Endodermal cell (in vitro differentiated cells): ENCODE data around the gene MLN. TPM values are rescaled to one million over a fixed set of nuclear protein-coding genes. Genes with fewer than 3 reads are reported as not detected.

ENCODE experiments used
- DNase-seq: peaks from one replicate; pipeline ENCODE4 v3.0.0-alpha.2; 2017
- H3K27ac ChIP-seq: 2 replicates; pipeline ENCODE4 v1.5.1; 2013; ENCODE audit warnings: mild to moderate bottlenecking, low read depth, low read length, moderate library complexity
- H3K27me3 ChIP-seq: 2 replicates; pipeline ENCODE4 v1.6.1; 2013; ENCODE audit warnings: mild to moderate bottlenecking, low read length, moderate library complexity; ENCODE audit not compliant: insufficient read depth, control insufficient read depth, poor library complexity, severe bottlenecking
- H3K36me3 ChIP-seq: 2 replicates; pipeline ENCODE4 v1.7.0; 2013; ENCODE audit warnings: mild to moderate bottlenecking, low read length, moderate library complexity; ENCODE audit not compliant: control insufficient read depth, insufficient read depth
- H3K4me1 ChIP-seq: one replicate; pipeline ENCODE4 v1.7.0; 2013; ENCODE audit warnings: low read length; ENCODE audit not compliant: control insufficient read depth, insufficient read depth
- H3K4me3 ChIP-seq: 2 replicates; pipeline ENCODE4 v1.5.1; 2013; ENCODE audit warnings: mild to moderate bottlenecking, low read length, moderate library complexity
- H3K9ac ChIP-seq: 2 replicates; pipeline ENCODE4 v1.6.1; 2013; ENCODE audit warnings: mild to moderate bottlenecking, low read length, moderate library complexity; ENCODE audit not compliant: poor library complexity, severe bottlenecking; ENCODE audit errors: extremely low read depth
- H3K9me3 ChIP-seq: 2 replicates; pipeline ENCODE4 v1.6.1; 2013; ENCODE audit warnings: mild to moderate bottlenecking, low read length, moderate library complexity; ENCODE audit not compliant: control insufficient read depth
- H3K27ac Mint-ChIP-seq: 2 replicates; pipeline ENCODE4 v1.8.0; 2020; ENCODE audit warnings: mixed read lengths
- H3K27me3 Mint-ChIP-seq: 2 replicates; pipeline ENCODE4 v1.8.0; 2021; ENCODE audit warnings: mild to moderate bottlenecking, mixed read lengths; ENCODE audit not compliant: insufficient read depth
- H3K36me3 Mint-ChIP-seq: 2 replicates; pipeline ENCODE4 v1.8.0; 2020; ENCODE audit warnings: low read depth, mixed read lengths
- H3K4me1 Mint-ChIP-seq: 2 replicates; pipeline ENCODE4 v1.8.0; 2020; ENCODE audit warnings: mixed read lengths
- H3K4me3 Mint-ChIP-seq: 2 replicates; pipeline ENCODE4 v1.8.0; 2020; ENCODE audit warnings: mild to moderate bottlenecking, moderate library complexity, mixed read lengths
- H3K9me3 Mint-ChIP-seq: 2 replicates; pipeline ENCODE4 v1.8.0; 2020; ENCODE audit warnings: mild to moderate bottlenecking, mixed read lengths
- WGBS, 2 experiments: methylation state at CpG; one replicate each; pipeline versions ENCODE4 v1.1.5 to v1.1.7; 2013; ENCODE audit warnings: missing lambda C conversion rate in 2 of 2, mixed read lengths in 1 of 2; ENCODE audit not compliant: insufficient coverage in 1 of 2, insufficient read length in 1 of 2; 5-methylcytosine and 5-hydroxymethylcytosine counted together
- total RNA-seq, 2 donors: library from RNA; stranded (reverse); fragmentation: NEBNext Ultra II Directional in 1 of 2; extraction: Animal tissue kit (Norgen Biotek cat#: 25700) in 1 of 2; gene quantifications; 2 replicates in 1 of 2; 3 replicates in 1 of 2; pipeline ENCODE4 v1.2.1, GENCODE V29; 2021
- TF ChIP-seq, protein P1 (sequence below): fragments of 200-600 bp; sonication (generic); conservative IDR thresholded peaks from 2 replicates; pipeline ENCODE4 v1.5.0; 2021; ENCODE audit warnings: antibody characterized with exemption, mild to moderate bottlenecking

Gene MLN
- total RNA-seq, 2 donors from 2014 or later: not detected

DNA sequence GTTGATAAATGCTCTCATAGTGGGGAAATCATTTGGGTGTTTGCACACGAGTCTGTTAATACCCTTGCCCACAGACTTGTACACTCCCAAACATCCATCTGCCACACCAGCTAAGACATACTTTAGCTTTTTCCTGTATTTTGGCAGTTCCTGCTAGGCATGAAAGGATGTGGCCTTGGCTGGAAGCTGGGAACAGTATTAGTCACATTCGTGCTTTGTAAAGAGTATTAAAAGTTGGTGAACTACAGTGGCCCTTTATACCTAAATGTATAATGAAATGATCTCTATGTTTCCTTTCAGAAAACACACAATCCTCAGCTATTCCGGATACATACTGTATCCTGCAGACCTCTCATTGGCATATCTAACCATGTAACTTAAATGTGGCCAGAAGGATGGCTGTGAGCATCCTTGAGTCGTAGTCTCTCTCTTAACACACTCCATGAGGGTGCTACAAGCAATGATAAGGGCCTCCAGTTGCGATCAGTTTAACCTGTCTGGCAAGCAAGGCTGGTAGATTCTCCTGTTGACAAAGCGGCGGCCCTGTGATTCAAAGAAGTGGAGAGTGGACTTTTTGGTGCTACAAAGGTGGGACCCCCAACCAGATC lies 16.4 kb downstream of the MLN start:
- 87 to 90% methylated on average over 5 to 7 of the region's 7 CpGs for WGBS, 2 experiments
- Histone ChIP-seq H3K9ac (peak overlapping the region; percentile 72), H3K36me3 (peaks cover 35% of the 10 kb centered on the region), H3K4me1 (peaks cover 19% of the 10 kb centered on the region), H3K27me3 (no peaks in the 10 kb centered on the region), H3K9me3 (no peaks in the 10 kb centered on the region), H3K4me3 (peak overlapping the region; percentile 86), H3K27ac (no peak overlapping the region)
- TF ChIP-seq, protein P1, sequence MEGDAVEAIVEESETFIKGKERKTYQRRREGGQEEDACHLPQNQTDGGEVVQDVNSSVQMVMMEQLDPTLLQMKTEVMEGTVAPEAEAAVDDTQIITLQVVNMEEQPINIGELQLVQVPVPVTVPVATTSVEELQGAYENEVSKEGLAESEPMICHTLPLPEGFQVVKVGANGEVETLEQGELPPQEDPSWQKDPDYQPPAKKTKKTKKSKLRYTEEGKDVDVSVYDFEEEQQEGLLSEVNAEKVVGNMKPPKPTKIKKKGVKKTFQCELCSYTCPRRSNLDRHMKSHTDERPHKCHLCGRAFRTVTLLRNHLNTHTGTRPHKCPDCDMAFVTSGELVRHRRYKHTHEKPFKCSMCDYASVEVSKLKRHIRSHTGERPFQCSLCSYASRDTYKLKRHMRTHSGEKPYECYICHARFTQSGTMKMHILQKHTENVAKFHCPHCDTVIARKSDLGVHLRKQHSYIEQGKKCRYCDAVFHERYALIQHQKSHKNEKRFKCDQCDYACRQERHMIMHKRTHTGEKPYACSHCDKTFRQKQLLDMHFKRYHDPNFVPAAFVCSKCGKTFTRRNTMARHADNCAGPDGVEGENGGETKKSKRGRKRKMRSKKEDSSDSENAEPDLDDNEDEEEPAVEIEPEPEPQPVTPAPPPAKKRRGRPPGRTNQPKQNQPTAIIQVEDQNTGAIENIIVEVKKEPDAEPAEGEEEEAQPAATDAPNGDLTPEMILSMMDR: no peak
- H3K36me3 Mint-ChIP-seq: peaks cover 32% of the 10 kb centered on the region
- H3K4me1 Mint-ChIP-seq: peaks cover 58% of the 10 kb centered on the region
- DNase-seq: peak; percentile 66
- peak overlapping the region; percentile 95 for H3K27ac Mint-ChIP-seq
- no peaks in the 10 kb centered on the region for H3K27me3 Mint-ChIP-seq
- H3K9me3 Mint-ChIP-seq: no peaks in the 10 kb centered on the region
- peak overlapping the region; percentile 77 for H3K4me3 Mint-ChIP-seq

DNA sequence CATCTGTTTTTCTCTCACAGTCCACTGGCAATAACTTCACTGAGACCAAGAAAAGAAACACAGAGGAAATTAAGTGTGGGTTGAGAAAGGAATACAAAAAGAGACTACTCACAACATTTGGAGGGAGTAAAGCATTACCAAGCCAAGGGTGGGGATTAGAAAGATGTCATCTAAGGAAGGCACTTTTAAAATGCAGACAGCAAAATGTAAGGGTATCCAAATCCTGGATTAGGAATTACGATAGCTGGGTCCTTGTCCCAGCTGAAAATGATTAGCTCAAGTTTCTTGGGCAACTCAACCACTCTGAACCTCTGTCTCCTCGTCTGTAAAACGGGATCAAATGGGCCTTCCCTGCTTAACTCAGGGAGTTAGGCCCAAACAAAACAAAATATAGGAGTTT lies 17.1 kb downstream of the MLN start:
- Histone ChIP-seq H3K9ac (no peak overlapping the region), H3K36me3 (peaks cover 42% of the 10 kb centered on the region), H3K9me3 (no peaks in the 10 kb centered on the region), H3K4me1 (peaks cover 19% of the 10 kb centered on the region), H3K4me3 (no peak overlapping the region), H3K27me3 (no peaks in the 10 kb centered on the region), H3K27ac (no peak overlapping the region)
- no peak overlapping the region for H3K4me3 Mint-ChIP-seq
- TF ChIP-seq, protein P1: no peak
- H3K27me3 Mint-ChIP-seq: no peaks in the 10 kb centered on the region
- H3K4me1 Mint-ChIP-seq: peaks cover 64% of the 10 kb centered on the region
- H3K9me3 Mint-ChIP-seq: no peaks in the 10 kb centered on the region
- WGBS, 2 experiments: 91 to 94% methylated on average over 3 of the region's 3 CpGs
- DNase-seq: no peak
- no peak overlapping the region for H3K27ac Mint-ChIP-seq
- peaks cover 37% of the 10 kb centered on the region for H3K36me3 Mint-ChIP-seq

DNA sequence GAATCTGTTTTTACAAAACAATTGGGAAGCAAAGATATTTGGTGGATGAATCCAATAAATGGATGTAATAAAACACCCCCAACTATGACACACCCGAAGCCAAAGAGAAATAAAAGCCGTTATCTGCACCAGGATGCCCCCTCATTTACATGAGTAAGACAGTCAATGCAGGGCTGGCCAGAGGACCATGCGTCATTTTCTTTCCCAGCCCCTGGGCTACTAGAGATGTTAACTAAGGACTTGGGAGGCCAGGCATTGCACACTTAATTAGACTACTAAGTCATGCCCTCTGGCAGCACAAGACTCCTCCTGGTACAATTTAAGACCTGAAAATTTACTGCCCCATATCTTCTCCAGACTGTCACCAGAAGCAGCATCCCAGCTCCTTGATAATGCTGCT lies 18.0 kb downstream of the MLN start:
- Mint-ChIP-seq H3K27me3 (no peaks in the 10 kb centered on the region), H3K4me3 (no peak overlapping the region), H3K9me3 (no peaks in the 10 kb centered on the region), H3K27ac (no peak overlapping the region), H3K4me1 (peaks cover 62% of the 10 kb centered on the region), H3K36me3 (peaks cover 41% of the 10 kb centered on the region)
- WGBS, 2 experiments: 85 to 89% methylated on average over 1 to 3 of the region's 3 CpGs
- Histone ChIP-seq H3K9ac (no peak overlapping the region), H3K9me3 (no peaks in the 10 kb centered on the region), H3K4me1 (peaks cover 27% of the 10 kb centered on the region), H3K4me3 (no peak overlapping the region), H3K27ac (no peak overlapping the region), H3K36me3 (peaks cover 46% of the 10 kb centered on the region), H3K27me3 (no peaks in the 10 kb centered on the region)
- TF ChIP-seq, protein P1: no peak
- no peak for DNase-seq
